Fibroblast of lung (primary cell): ENCODE measurements around the gene MTFR2. TPM values are rescaled to one million over a fixed set of nuclear protein-coding genes. Genes with fewer than 3 reads are reported as not detected.
A peak's percentile ranks its signal among the peaks of the same experiment; 100 is the strongest.

Experiments
- DNase-seq, 2 donors: peaks; one replicate each; pipeline versions ENCODE4 v3.0.0 to v3.0.0-alpha.2; 2010; ENCODE audit warnings: low read depth in 2 of 2
- H2AFZ ChIP-seq: 2 replicates; pipeline ENCODE4 v1.5.1; 2012; ENCODE audit warnings: low read length, control low read depth, inconsistent platforms
- H3K27ac ChIP-seq: 2 replicates; pipeline ENCODE4 v1.5.1; 2011; ENCODE audit warnings: low read length, control low read depth; ENCODE audit not compliant: insufficient read depth
- H3K27me3 ChIP-seq: 2 replicates; pipeline ENCODE4 v1.5.1; 2011; ENCODE audit warnings: mild to moderate bottlenecking, low read length; ENCODE audit not compliant: control insufficient read depth, insufficient read depth
- H3K36me3 ChIP-seq: 2 replicates; pipeline ENCODE4 v1.5.1; 2011; ENCODE audit warnings: low read length; ENCODE audit not compliant: control insufficient read depth, insufficient read depth
- H3K4me1 ChIP-seq: 2 replicates; pipeline ENCODE4 v1.5.1; 2011; ENCODE audit warnings: low read length; ENCODE audit not compliant: control insufficient read depth, insufficient read depth; ENCODE audit errors: extremely low read depth
- H3K4me2 ChIP-seq: 2 replicates; pipeline ENCODE4 v1.5.1; 2011; ENCODE audit warnings: low read length, control low read depth; ENCODE audit not compliant: insufficient read depth; ENCODE audit errors: extremely low read depth
- H3K4me3 ChIP-seq, 4 experiments: fragments of 200-600 bp in 1 of 4; sonication (generic) in 1 of 4; replicated peaks in 1 of 4; 2 replicates each; pipeline ENCODE4 v1.5.1; 2011 to 2016; ENCODE audit warnings: low read length in 4 of 4, low read depth in 3 of 4, mild to moderate bottlenecking in 3 of 4, control low read depth in 2 of 4, inconsistent platforms in 1 of 4, mixed read lengths in 1 of 4; ENCODE audit not compliant: insufficient read depth in 1 of 4; ENCODE audit errors: control extremely low read depth in 1 of 4
- H3K79me2 ChIP-seq: 2 replicates; pipeline ENCODE4 v1.5.1; 2012; ENCODE audit warnings: mild to moderate bottlenecking, low read length, inconsistent platforms; ENCODE audit not compliant: control insufficient read depth, insufficient read depth
- H3K9ac ChIP-seq: 2 replicates; pipeline ENCODE4 v1.5.1; 2011; ENCODE audit warnings: mild to moderate bottlenecking, low read length, control low read depth; ENCODE audit not compliant: insufficient read depth
- H3K9me3 ChIP-seq: 2 replicates; pipeline ENCODE4 v1.5.1; 2012; ENCODE audit warnings: low read depth, low read length; ENCODE audit not compliant: control insufficient read depth, insufficient read depth
- H4K20me1 ChIP-seq: 2 replicates; pipeline ENCODE4 v1.5.1; 2011; ENCODE audit warnings: low read length; ENCODE audit not compliant: control insufficient read depth, insufficient read depth; ENCODE audit errors: extremely low read depth
- CTCF ChIP-seq, 2 donors: IDR thresholded peaks in 1 of 2; conservative IDR thresholded peaks in 1 of 2; 1 replicate in 1 of 2; 2 replicates in 1 of 2; pipeline ENCODE4 v1.5.1; 2011 to 2012; ENCODE audit warnings: low read length in 2 of 2, control low read depth in 1 of 2, inconsistent platforms in 1 of 2, low read depth in 1 of 2, mild to moderate bottlenecking in 1 of 2
- EZH2 ChIP-seq: IDR thresholded peaks from 2 replicates; pipeline ENCODE4 v1.5.1; 2012; ENCODE audit warnings: low read length, control low read depth, mild to moderate bottlenecking; ENCODE audit errors: missing control alignments
- polyA plus RNA-seq, 2 donors: library from polyadenylated mRNA; depleted of rRNA in 1 of 2; stranded (reverse) in 1 of 2; unstranded in 1 of 2; fragments of >200 nt; gene quantifications; 2 replicates each; pipeline ENCODE4 v1.2.1, GENCODE V29; 2011 to 2012; ENCODE audit warnings: missing spikeins in 1 of 2
- total RNA-seq: library from RNA; depleted of rRNA; stranded (reverse); fragments of >200 nt; gene quantifications from 2 replicates; pipeline ENCODE4 v1.2.1, GENCODE V29; 2014

The MTFR2 gene
- total and polyA plus RNA-seq, 2 donors (not counting 1 experiment from before 2014, with no cell fraction given): 0.83 to 3.3 TPM

GRCh38 chr6:136274062-136274461 is 24.0 kb upstream of the MTFR2 start:
- Histone ChIP-seq H3K9ac (no peak overlapping the region), H3K27me3 (no peaks in the 10 kb centered on the region), H2AFZ (no peak overlapping the region), H3K4me2 (no peak overlapping the region), H3K27ac (no peak overlapping the region), H3K4me3 (no peak overlapping the region), H3K79me2 (peaks cover 34% of the 10 kb centered on the region), H3K4me1 (no peaks in the 10 kb centered on the region), H4K20me1 (no peaks in the 10 kb centered on the region), H3K9me3 (no peaks in the 10 kb centered on the region), H3K36me3 (peaks cover 7% of the 10 kb centered on the region)
- TF ChIP-seq CTCF (conservative IDR thresholded peaks at IDR 0.05 in 1 of 2, IDR thresholded peaks at IDR 0.05 in 1 of 2; ENCODE audit: low read depth in 1 of 2, low read length in 2 of 2): no peak
- DNase-seq: peak in 1 of 2 donors; percentile 37

GRCh38 chr6:136265101-136265500 is 15.0 kb upstream of the MTFR2 start:
- Histone ChIP-seq H3K9me3 (no peaks in the 10 kb centered on the region), H3K9ac (no peak overlapping the region), H3K79me2 (peaks cover 31% of the 10 kb centered on the region), H3K4me2 (no peak overlapping the region), H3K27me3 (no peaks in the 10 kb centered on the region), H3K4me3 (no peak overlapping the region), H4K20me1 (no peaks in the 10 kb centered on the region), H2AFZ (no peak overlapping the region), H3K4me1 (no peaks in the 10 kb centered on the region), H3K27ac (no peak overlapping the region), H3K36me3 (peaks cover 12% of the 10 kb centered on the region)
- no peak for DNase-seq
- no peak for TF ChIP-seq CTCF (conservative IDR thresholded peaks at IDR 0.05 in 1 of 2, IDR thresholded peaks at IDR 0.05 in 1 of 2; ENCODE audit: low read depth in 1 of 2, low read length in 2 of 2)
- no peak for TF ChIP-seq EZH2

- no peak overlapping the region for H3K27ac ChIP-seq
- no peak overlapping the region for H2AFZ ChIP-seq
- no peak for DNase-seq
- H3K27me3 ChIP-seq: no peaks in the 10 kb centered on the region
- no peak for TF ChIP-seq CTCF (conservative IDR thresholded peaks at IDR 0.05 in 1 of 2, IDR thresholded peaks at IDR 0.05 in 1 of 2; ENCODE audit: low read depth in 1 of 2, low read length in 2 of 2)
- no peak for TF ChIP-seq EZH2
- peaks cover 26% of the 10 kb centered on the region for H3K79me2 ChIP-seq
- H3K4me1 ChIP-seq: no peaks in the 10 kb centered on the region
- H3K9me3 ChIP-seq: no peaks in the 10 kb centered on the region
- no peaks in the 10 kb centered on the region for H4K20me1 ChIP-seq
- no peak overlapping the region for H3K9ac ChIP-seq
- no peak overlapping the region for H3K4me2 ChIP-seq
- no peak overlapping the region for H3K4me3 ChIP-seq
- peaks cover 8% of the 10 kb centered on the region for H3K36me3 ChIP-seq
Observed at GRCh38 chr6:136262940-136263339, 12.8 kb upstream of the MTFR2 start.
